HL-60 (cell line): ENCODE measurements around the gene MRGPRG.

Source experiments
- GABPA ChIP-seq: IDR thresholded peaks from 2 replicates; pipeline ENCODE4 v1.6.1; 2012; ENCODE audit warnings: low read depth
- POLR2AphosphoS5 ChIP-seq: IDR thresholded peaks from 2 replicates; pipeline ENCODE4 v1.6.1; 2012; ENCODE audit warnings: low read depth
- REST ChIP-seq: IDR thresholded peaks from 2 replicates; pipeline ENCODE4 v1.6.1; 2012; ENCODE audit warnings: low read depth; ENCODE audit not compliant: insufficient replicate concordance
- TF ChIP-seq, protein P1 (sequence below): IDR thresholded peaks from one replicate; pipeline ENCODE4 v1.5.1; 2011; ENCODE audit warnings: low read length, control low read depth, inconsistent platforms; ENCODE audit not compliant: insufficient read depth

DNA sequence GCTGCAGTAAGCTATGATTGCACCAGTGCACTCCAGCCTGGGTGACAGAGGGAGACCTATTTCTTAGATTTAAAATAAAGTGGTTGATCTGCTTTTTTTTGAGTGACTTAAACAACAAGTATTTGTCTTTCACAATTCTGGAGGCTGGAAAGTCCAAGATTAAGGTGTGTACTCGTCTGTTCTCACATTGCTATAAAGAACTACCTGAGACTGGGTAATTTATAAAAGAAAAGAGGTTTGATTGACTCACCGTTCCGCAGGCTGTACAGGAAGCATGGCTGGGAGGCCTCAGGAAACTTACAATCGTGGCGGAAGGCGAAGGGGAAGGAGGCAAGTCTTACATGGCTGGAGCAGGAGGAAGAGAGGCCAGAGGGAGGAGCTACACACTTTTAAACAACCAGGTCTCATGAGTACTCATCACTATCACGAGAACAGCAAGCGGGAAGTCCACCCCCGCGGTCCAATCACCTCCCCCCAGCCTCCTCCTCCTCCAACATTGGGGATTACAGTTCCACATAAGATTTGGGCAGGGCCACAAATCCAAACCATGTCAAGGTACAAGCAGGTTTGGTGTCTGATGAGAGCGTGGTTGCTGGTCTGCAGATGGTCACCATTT lies 33.8 kb downstream of the MRGPRG start:
- TF ChIP-seq, protein P1, sequence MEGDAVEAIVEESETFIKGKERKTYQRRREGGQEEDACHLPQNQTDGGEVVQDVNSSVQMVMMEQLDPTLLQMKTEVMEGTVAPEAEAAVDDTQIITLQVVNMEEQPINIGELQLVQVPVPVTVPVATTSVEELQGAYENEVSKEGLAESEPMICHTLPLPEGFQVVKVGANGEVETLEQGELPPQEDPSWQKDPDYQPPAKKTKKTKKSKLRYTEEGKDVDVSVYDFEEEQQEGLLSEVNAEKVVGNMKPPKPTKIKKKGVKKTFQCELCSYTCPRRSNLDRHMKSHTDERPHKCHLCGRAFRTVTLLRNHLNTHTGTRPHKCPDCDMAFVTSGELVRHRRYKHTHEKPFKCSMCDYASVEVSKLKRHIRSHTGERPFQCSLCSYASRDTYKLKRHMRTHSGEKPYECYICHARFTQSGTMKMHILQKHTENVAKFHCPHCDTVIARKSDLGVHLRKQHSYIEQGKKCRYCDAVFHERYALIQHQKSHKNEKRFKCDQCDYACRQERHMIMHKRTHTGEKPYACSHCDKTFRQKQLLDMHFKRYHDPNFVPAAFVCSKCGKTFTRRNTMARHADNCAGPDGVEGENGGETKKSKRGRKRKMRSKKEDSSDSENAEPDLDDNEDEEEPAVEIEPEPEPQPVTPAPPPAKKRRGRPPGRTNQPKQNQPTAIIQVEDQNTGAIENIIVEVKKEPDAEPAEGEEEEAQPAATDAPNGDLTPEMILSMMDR, result no peak
- TF ChIP-seq POLR2AphosphoS5, result no peak
- no peak for TF ChIP-seq GABPA
- TF ChIP-seq REST, result no peak
